Activated CD4-positive, alpha-beta T cell treated with anti-CD3 and anti-CD28 coated beads for 36 hours (primary cell): ENCODE data around the gene TMPRSS11B. TPM values are rescaled to one million over a fixed set of nuclear protein-coding genes. Genes with fewer than 3 reads are reported as not detected.

Experiments used
- ATAC-seq: fragments of 200-7000 bp; cut with Tn5 transposase; one replicate; pipeline ENCODE4 v1.10.0; 2021; ENCODE audit warnings: mild to moderate bottlenecking, moderate library complexity
- CTCF ChIA-PET: fragments of 350-600 bp; sonication (Branson Sonifier 250); formaldehyde crosslinking; loops from one replicate; lab custom pipeline; 2021; ENCODE audit warnings: antibody characterized with exemption; lab: Charles Lee
- POLR2A ChIA-PET: fragments of 350-600 bp; sonication (Branson Sonifier 250); formaldehyde crosslinking; loops from one replicate; lab custom pipeline; 2021; ENCODE audit warnings: antibody characterized with exemption, inconsistent platforms; lab: Charles Lee
- DNase-seq: peaks from one replicate; pipeline ENCODE4 v3.0.0-alpha.2; 2020
- H3K27ac Mint-ChIP-seq: one replicate; pipeline ENCODE4 v1.8.0; 2021; ENCODE audit warnings: mixed read lengths
- H3K27me3 Mint-ChIP-seq: one replicate; pipeline ENCODE4 v1.8.0; 2021; ENCODE audit warnings: mixed read lengths
- H3K36me3 Mint-ChIP-seq: one replicate; pipeline ENCODE4 v1.8.0; 2021; ENCODE audit warnings: low read depth, mixed read lengths
- H3K4me1 Mint-ChIP-seq: one replicate; pipeline ENCODE4 v1.8.0; 2021; ENCODE audit warnings: mixed read lengths
- H3K4me3 Mint-ChIP-seq: one replicate; pipeline ENCODE4 v1.8.0; 2021; ENCODE audit warnings: mild to moderate bottlenecking, moderate library complexity, mixed read lengths
- H3K9me3 Mint-ChIP-seq: one replicate; pipeline ENCODE4 v1.8.0; 2021; ENCODE audit warnings: low read depth, mixed read lengths
- intact Hi-C, 2 experiments: fragments of 100-400 bp; cut with DNase I in 1 of 2; cut with micrococcal nuclease in 1 of 2; formaldehyde crosslinking; loops; one replicate each; pipeline versions ENCODE4 v1.14.2 to v1.15.1; 2022 to 2024; cut with DNase I, micrococcal nuclease
- total RNA-seq, 2 experiments: library from RNA; stranded (reverse); gene quantifications; one replicate each; pipeline ENCODE4 v1.2.3, GENCODE V29; 2021

The TMPRSS11B gene
- total RNA-seq, 2 experiments from 2014 or later: not detected

- Mint-ChIP-seq H3K9me3 (no peaks in the 10 kb centered on the region), H3K36me3 (no peaks in the 10 kb centered on the region), H3K27ac (no peak overlapping the region), H3K4me3 (no peak overlapping the region), H3K27me3 (peaks cover 8% of the 10 kb centered on the region), H3K4me1 (peaks cover 4% of the 10 kb centered on the region)
- intact Hi-C loops: loop anchor here (1.0 to 5.0 kb wide), 3 partner anchors 104 to 900 kb away; no protein-coding TSS in a partner anchor
- DNase-seq: peak; percentile 22
- ChIA-PET CTCF (interaction anchor here (0.7 to 2.5 kb wide), 23 partner anchors 9 to 898 kb away, joined by 3 to 37 read pairs (median 4); no protein-coding TSS in a partner anchor), POLR2A (no interaction called here)
- peak; percentile 69 for ATAC-seq
These were observed 26.4 kb upstream of the TMPRSS11B start for GRCh38 chr4:68271851-68272357.

- H3K9me3 Mint-ChIP-seq: peaks cover 1% of the 10 kb centered on the region
- ATAC-seq (peak; percentile 53), DNase-seq (no peak)
- H3K27me3 Mint-ChIP-seq: peaks cover 6% of the 10 kb centered on the region
- no peak overlapping the region for H3K27ac Mint-ChIP-seq
- CTCF ChIA-PET: interaction anchor here (1.4 to 1.6 kb wide), 2 partner anchors 18 to 109 kb away, joined by 4 to 5 read pairs; no protein-coding TSS in a partner anchor
- POLR2A ChIA-PET: no interaction called here
- H3K4me1 Mint-ChIP-seq: peaks cover 4% of the 10 kb centered on the region
- H3K36me3 Mint-ChIP-seq: no peaks in the 10 kb centered on the region
- intact Hi-C loops: no loop called here
- H3K4me3 Mint-ChIP-seq: no peak overlapping the region
These were observed 22.0 kb upstream of the TMPRSS11B start for GRCh38 chr4:68267433-68267944.

GRCh38 chr4:68264875-68265565 lies 19.5 kb upstream of the TMPRSS11B start:
- Mint-ChIP-seq H3K4me3 (no peak overlapping the region), H3K36me3 (no peaks in the 10 kb centered on the region), H3K9me3 (peaks cover 1% of the 10 kb centered on the region), H3K27me3 (no peaks in the 10 kb centered on the region), H3K27ac (no peak overlapping the region), H3K4me1 (peaks cover 4% of the 10 kb centered on the region)
- ChIA-PET POLR2A (no interaction called here), CTCF (interaction anchor here (0.9 kb wide), 1 partner anchor 110 kb away, joined by 5 read pairs; no protein-coding TSS in a partner anchor)
- DNase-seq: no peak
- intact Hi-C loops: no loop called here
- ATAC-seq: no peak

DNA sequence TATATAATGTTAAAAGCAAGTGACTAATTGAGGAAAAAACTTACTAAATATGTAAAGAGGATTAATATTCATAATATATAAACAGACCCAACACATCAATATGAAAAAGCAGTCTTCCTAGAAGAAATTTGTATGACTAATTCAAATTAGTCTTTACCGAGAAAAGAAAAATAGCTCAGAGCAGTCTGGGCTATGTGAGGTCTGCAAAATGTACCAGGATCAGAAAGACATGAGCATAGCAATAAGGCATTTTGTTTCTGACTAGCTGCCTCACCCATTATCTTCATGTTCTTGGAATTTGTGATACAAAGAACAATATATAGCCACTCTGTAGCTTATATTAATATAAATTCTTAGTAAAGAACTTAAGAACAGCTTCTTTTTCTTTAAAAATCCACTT lies 13.7 kb upstream of the TMPRSS11B start:
- Mint-ChIP-seq H3K4me1 (no peaks in the 10 kb centered on the region), H3K27ac (no peak overlapping the region), H3K27me3 (peaks cover 8% of the 10 kb centered on the region), H3K36me3 (no peaks in the 10 kb centered on the region), H3K9me3 (peaks cover 1% of the 10 kb centered on the region), H3K4me3 (no peak overlapping the region)
- ChIA-PET CTCF (interaction anchor here (0.6 to 2.8 kb wide), 4 partner anchors 9 to 99 kb away, joined by 3 to 16 read pairs (median 4); no protein-coding TSS in a partner anchor), POLR2A (no interaction called here)
- intact Hi-C loops: no loop called here
- DNase-seq: no peak
- no peak for ATAC-seq

DNA sequence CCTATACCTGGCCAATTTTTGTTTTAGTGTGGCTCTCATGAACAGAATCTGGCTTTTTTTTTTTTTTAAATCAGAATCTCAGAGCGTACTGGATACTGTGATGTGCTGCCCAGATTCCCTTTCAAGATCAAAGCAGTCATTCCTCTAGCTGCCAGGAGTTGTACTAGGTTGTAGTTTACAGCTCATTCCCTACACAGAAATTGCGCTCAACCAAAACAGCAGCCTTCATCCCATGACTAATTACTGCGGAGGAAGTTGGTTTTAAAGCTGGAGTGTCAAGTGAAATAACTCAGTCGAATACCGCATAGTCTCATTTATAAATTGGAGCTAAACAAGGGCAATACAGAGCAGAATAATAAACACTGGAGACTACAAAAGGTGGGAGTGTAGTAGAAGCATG lies 12.2 kb upstream of the TMPRSS11B start:
- peaks cover 18% of the 10 kb centered on the region for H3K27me3 Mint-ChIP-seq
- intact Hi-C loops: no loop called here
- H3K27ac Mint-ChIP-seq: no peak overlapping the region
- H3K4me3 Mint-ChIP-seq: no peak overlapping the region
- no peak for DNase-seq
- H3K9me3 Mint-ChIP-seq: no peaks in the 10 kb centered on the region
- ChIA-PET POLR2A (no interaction called here), CTCF (interaction anchor here (2.8 kb wide), 1 partner anchor 15 kb away, joined by 16 read pairs; no protein-coding TSS in a partner anchor)
- no peaks in the 10 kb centered on the region for H3K4me1 Mint-ChIP-seq
- ATAC-seq: no peak
- H3K36me3 Mint-ChIP-seq: no peaks in the 10 kb centered on the region

GRCh38 chr4:68256284-68256683 lies 10.8 kb upstream of the TMPRSS11B start:
- H3K9me3 Mint-ChIP-seq: no peaks in the 10 kb centered on the region
- DNase-seq: no peak
- POLR2A ChIA-PET: interaction anchor here (0.6 kb wide), 1 partner anchor 72 kb away, joined by 3 read pairs; no protein-coding TSS in a partner anchor
- CTCF ChIA-PET: interaction anchor here (1.7 kb wide), 1 partner anchor 16 kb away, joined by 7 read pairs; no protein-coding TSS in a partner anchor
- no peaks in the 10 kb centered on the region for H3K36me3 Mint-ChIP-seq
- no peak overlapping the region for H3K4me3 Mint-ChIP-seq
- no peak for ATAC-seq
- no peak overlapping the region for H3K27ac Mint-ChIP-seq
- peaks cover 24% of the 10 kb centered on the region for H3K27me3 Mint-ChIP-seq
- H3K4me1 Mint-ChIP-seq: no peaks in the 10 kb centered on the region
- intact Hi-C loops: no loop called here

- Mint-ChIP-seq H3K9me3 (peaks cover 2% of the 10 kb centered on the region), H3K36me3 (peaks cover 2% of the 10 kb centered on the region), H3K4me1 (peaks cover 15% of the 10 kb centered on the region), H3K27me3 (peaks cover 19% of the 10 kb centered on the region), H3K4me3 (no peak overlapping the region), H3K27ac (peak overlapping the region; percentile 83)
- ATAC-seq (peak; percentile 10), DNase-seq (peak; percentile 41)
- intact Hi-C loops: no loop called here
- ChIA-PET POLR2A (interaction anchor here (1.0 kb wide), 1 partner anchor 10 kb away, joined by 3 read pairs; no protein-coding TSS in a partner anchor), CTCF (interaction anchor here (0.6 to 1.5 kb wide), 3 partner anchors 9 to 10 kb away, joined by 3 to 5 read pairs (median 4); no protein-coding TSS in a partner anchor)
These were observed 4.8 kb upstream of the TMPRSS11B start for GRCh38 chr4:68250151-68250930.

- ChIA-PET CTCF (interaction anchor here (1.5 kb wide), 1 partner anchor 10 kb away, joined by 5 read pairs; no protein-coding TSS in a partner anchor), POLR2A (interaction anchor here (1.0 kb wide), 1 partner anchor 9 kb away, joined by 3 read pairs; no protein-coding TSS in a partner anchor)
- Mint-ChIP-seq H3K4me3 (peak overlapping the region; percentile 5), H3K4me1 (peaks cover 15% of the 10 kb centered on the region), H3K27me3 (peaks cover 16% of the 10 kb centered on the region), H3K9me3 (peaks cover 2% of the 10 kb centered on the region), H3K27ac (peak overlapping the region; percentile 96), H3K36me3 (peaks cover 2% of the 10 kb centered on the region)
- intact Hi-C loops: loop anchor here (1.0 to 2.0 kb wide), 4 partner anchors 50 to 549 kb away; partner anchors contain the start of genes UBA6 (in 1 of the 2) and YTHDC1 (in 1 of the 2)
- ATAC-seq: peak; percentile 94
- no peak for DNase-seq
These were observed 3.9 kb upstream of the TMPRSS11B start for GRCh38 chr4:68249434-68249833.

DNA sequence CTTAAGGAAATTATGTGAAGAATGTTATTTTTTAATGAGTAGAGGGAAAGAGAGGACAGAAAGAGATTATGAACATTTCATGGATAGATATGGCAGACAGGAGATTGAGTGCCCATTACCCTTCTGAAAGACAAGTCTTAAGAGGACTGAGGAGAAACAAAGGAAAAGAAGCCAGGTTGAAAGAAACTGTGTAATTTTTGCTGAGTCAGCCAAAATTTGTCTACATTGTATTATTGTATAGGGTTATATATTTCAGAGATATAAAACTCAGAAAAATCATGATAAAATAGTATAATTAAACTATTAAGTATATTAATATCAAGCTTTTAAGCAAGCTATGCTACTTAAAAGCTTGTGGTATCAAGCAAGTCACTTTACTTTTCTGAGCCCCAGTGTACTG lies 4.9 kb downstream of the TMPRSS11B start:
- Mint-ChIP-seq H3K36me3 (no peaks in the 10 kb centered on the region), H3K9me3 (no peaks in the 10 kb centered on the region), H3K4me3 (no peak overlapping the region), H3K27me3 (peaks cover 23% of the 10 kb centered on the region), H3K27ac (no peak overlapping the region), H3K4me1 (no peaks in the 10 kb centered on the region)
- ATAC-seq: no peak
- no peak for DNase-seq
- intact Hi-C loops: no loop called here
- ChIA-PET POLR2A (interaction anchor here (0.9 kb wide), 1 partner anchor 9 kb away, joined by 3 read pairs; no protein-coding TSS in a partner anchor), CTCF (interaction anchor here (1.3 kb wide), 1 partner anchor 135 kb away, joined by 3 read pairs; no protein-coding TSS in a partner anchor)

GRCh38 chr4:68228568-68228967 lies 16.9 kb downstream of the TMPRSS11B start:
- Mint-ChIP-seq H3K9me3 (no peaks in the 10 kb centered on the region), H3K27me3 (peaks cover 9% of the 10 kb centered on the region), H3K36me3 (no peaks in the 10 kb centered on the region), H3K4me1 (no peaks in the 10 kb centered on the region), H3K27ac (no peak overlapping the region), H3K4me3 (no peak overlapping the region)
- no peak for ATAC-seq
- no peak for DNase-seq
- intact Hi-C loops: no loop called here
- ChIA-PET CTCF (interaction anchor here (1.3 kb wide), 1 partner anchor 10 kb away, joined by 5 read pairs; no protein-coding TSS in a partner anchor), POLR2A (no interaction called here)
